22Rv1 (cell line): ENCODE results near the gene HOXB13.

Experiments
- ZFX ChIP-seq: fragments of 450-650 bp; IDR thresholded peaks from 2 replicates; pipeline ENCODE4 v1.6.1; 2017; ENCODE audit warnings: antibody characterized with exemption, borderline replicate concordance
- TF ChIP-seq, protein P1 (sequence below): fragments of 450-650 bp; IDR thresholded peaks from 2 replicates; pipeline ENCODE4 v1.5.1; 2017; ENCODE audit warnings: mild to moderate bottlenecking

GRCh38 chr17:48692049-48692448 lies 36.5 kb downstream of the HOXB13 start:
- TF ChIP-seq, protein P1, sequence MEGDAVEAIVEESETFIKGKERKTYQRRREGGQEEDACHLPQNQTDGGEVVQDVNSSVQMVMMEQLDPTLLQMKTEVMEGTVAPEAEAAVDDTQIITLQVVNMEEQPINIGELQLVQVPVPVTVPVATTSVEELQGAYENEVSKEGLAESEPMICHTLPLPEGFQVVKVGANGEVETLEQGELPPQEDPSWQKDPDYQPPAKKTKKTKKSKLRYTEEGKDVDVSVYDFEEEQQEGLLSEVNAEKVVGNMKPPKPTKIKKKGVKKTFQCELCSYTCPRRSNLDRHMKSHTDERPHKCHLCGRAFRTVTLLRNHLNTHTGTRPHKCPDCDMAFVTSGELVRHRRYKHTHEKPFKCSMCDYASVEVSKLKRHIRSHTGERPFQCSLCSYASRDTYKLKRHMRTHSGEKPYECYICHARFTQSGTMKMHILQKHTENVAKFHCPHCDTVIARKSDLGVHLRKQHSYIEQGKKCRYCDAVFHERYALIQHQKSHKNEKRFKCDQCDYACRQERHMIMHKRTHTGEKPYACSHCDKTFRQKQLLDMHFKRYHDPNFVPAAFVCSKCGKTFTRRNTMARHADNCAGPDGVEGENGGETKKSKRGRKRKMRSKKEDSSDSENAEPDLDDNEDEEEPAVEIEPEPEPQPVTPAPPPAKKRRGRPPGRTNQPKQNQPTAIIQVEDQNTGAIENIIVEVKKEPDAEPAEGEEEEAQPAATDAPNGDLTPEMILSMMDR = no peak
- TF ChIP-seq ZFX = no peak
